HUDEP-2 (cell line): Measurements from ENCODE around the gene RASGEF1C.

Experiments
- DNase-seq, 76 experiments: peaks; one replicate each; lab custom pipeline; 2025; ENCODE audit not compliant: unreplicated experiment in 76 of 76; lab: John Stamatoyannopoulos, UW

Gene RASGEF1C

GRCh38 chr5:180187767-180188166 is 21.2 kb downstream of the RASGEF1C start:
- DNase-seq = no peak

DNA sequence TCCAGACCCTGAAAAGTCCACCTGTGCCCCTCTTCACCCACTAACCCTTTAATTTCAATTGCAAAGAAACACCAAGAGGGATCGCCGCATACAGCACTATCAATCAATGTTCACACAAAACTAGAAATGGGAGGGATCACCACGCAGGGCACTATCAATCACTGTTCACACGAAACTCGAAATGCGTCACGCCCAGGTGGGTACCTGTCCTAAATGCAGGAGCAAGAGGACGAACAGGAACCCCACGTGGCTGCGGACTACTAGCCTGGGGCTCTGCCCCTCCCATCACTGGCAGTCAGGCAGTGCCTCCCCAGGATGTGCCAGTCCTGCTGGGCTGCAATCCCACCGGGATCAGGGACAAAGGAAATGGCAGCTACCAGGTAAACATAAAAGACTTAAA is 28.2 kb downstream of the RASGEF1C start:
- no peak for DNase-seq

- no peak for DNase-seq
These were observed 28.6 kb downstream of the RASGEF1C start for GRCh38 chr5:180180421-180180820.

DNA sequence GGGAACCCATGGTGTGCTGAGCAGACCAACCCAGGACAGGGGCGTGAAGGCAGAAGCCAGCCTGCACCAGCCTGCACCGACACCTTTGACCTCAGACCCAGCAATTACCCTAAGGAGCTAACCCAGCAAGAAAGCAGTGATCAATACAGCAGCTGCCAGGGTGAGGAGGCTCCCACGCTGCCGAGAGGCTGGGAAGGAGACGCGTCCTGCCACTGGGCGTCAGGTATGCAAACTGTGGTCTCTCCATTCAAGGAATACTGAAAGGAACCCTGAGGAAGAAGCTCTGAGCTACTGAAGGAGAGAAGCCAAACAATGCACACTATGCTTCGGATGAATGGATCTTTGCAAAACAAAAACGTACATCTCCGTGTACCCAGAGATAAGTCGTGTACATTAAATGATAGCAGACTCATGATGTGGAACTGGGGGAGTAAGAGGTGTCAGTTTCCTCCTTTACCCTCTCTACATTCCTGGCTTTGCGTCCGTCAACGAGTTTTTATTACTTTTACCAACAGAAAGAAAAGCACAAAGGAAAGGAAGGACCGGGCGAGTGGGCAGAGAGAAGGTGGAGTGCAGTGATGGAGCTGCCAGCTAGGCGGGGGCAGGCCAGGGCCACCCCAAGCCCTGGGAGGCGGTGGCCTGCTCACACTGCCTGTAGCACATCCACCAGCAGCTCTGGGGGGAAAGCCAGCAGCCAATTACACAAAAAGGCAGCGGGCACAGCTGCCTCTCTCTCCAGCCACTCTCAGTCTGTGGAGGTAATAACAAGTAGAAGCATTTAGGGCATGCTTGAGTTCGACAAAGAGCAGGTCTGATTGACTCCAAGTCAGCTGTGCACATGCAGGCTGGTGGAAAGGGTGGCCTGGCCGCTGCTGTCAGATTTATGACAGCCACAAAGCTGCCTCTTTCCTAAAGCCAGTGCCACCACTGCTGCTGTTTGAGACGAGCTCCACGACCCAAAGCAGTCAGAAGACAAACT is 29.3 kb downstream of the RASGEF1C start:
- no peak for DNase-seq

DNA sequence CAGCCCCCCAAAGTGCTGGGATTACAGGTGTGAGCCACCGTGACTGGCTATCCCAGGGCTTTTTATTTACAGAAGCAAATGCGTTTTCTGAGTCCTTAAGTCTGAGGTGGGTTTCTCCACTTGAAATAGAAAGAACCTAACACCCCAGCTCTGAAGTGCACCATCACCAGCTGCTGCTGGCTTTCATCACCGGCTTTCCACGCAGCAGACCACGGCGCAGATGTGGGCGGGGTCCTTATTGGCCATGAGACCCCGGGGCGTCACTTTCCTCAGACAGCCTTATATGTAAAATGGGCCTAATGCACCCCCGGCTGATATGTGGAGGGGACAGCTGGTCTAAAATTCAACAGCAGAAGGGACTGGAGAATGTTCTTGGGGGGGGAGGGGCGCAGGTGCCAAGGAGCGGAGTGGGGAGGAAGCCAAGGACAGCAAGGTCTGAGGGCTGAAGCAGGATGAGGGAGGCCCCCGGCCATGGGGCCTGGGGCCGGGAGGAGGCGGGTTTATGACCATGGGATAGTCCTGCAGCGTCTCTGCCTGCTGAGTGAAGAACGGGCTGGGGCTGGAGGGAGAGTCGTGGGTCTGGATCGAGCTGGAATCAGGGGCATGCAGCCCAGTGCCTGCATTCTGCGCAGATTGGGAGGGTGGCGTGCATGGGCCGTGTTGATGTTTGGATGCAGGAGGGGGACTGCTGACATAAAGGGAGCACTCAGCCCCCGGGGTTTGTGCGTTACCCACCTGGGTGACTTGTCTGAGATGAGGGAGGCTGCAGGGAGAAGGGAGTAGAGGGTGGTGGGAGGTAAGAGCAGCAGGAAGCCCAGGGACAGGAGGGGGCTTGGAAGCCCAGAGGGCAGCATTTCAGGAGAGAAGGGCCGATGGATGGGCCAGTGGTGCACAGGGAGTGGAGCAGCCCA is 30.2 kb downstream of the RASGEF1C start:
- DNase-seq = no peak

- no peak for DNase-seq
These were observed 32.8 kb downstream of the RASGEF1C start for GRCh38 chr5:180176191-180176590.

- no peak for DNase-seq
These were observed 34.0 kb downstream of the RASGEF1C start for GRCh38 chr5:180175015-180175431.

- DNase-seq = no peak
These were observed 34.4 kb downstream of the RASGEF1C start for GRCh38 chr5:180174587-180174972.

GRCh38 chr5:180173875-180174586 is 35.0 kb downstream of the RASGEF1C start:
- no peak for DNase-seq

- DNase-seq = no peak
These were observed 35.8 kb downstream of the RASGEF1C start for GRCh38 chr5:180173198-180173544.

- peak in 5 of 76 experiments; percentile 3 to 28 (median 7) for DNase-seq
These were observed 36.4 kb downstream of the RASGEF1C start for GRCh38 chr5:180172447-180173197.

GRCh38 chr5:180171568-180172094 is 37.4 kb downstream of the RASGEF1C start:
- no peak for DNase-seq

GRCh38 chr5:180170810-180171567 is 38.0 kb downstream of the RASGEF1C start:
- no peak for DNase-seq

DNA sequence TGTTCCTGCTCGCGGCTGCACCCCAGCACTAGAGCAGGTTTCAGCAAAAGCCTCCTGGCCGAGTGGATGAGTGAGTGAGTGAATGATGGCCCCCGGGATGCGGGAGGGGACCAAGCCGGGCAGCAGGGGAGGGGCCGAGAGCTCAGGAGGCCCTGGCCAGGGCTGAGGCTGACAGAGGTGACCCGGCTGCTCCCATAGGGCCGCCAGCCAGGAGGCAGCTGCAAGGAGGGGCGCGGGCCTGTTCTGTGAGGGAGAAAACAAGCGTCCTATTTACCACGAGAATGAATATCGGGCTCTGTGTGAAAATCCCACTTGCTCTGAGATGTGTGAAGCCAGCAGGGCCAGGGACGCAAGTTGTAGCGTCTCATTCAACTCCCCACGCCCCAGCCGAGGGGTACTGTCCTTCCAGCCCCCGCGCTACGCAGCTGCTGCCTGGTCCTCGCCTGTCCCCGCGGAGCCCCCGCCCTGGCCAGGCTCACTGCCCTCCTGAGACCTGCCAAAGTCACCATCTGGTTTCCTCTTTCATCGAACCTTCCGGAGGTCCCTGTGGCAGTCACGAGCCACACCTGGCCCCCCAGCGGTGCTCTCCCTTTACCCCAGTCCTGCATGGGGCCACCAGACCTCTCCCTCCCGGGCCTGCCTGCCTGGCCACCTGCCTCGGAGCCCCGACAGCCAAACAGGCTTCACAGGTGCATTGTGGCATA is 38.8 kb downstream of the RASGEF1C start:
- no peak for DNase-seq

DNA sequence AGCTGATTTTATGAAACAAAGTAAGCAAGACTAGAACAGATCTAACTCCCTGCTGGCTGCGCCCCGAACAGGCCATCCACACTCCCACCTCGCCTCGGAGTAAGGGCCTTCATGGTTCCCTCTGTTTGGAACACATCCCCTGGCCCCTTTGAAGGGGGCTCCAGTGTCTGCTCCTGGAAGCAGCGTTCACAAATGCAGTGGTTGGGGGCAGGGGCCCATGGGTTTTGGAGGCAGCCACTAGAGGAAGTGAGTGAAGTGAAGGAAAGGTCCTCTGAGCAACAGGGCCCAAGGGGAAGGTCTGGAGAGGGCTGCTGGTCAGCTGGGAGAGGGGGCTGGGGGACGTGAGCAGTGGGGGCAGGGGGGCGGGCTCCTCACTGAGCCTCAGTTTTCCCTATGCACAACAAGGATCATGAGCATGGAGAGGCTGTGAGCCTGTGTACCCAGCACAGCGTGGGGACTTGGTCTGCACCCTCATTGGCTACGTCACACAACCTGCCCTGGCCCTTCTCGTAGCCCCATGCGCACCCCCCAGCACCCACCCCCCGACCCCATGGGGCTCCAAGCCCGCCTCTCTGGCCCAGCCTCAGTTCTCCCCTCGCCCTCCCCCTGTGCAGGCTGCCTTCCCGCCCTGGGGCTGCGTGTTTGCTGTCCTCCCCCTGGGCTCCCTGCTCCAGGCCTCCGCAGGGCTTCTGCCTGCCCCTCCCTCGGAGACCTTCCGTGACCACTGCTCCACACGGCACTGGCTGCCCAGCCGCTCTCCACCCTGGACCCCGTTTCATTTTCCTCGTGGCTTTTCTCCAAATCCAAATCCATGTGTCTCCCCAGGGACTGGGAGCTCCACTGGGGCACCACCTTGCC is 39.5 kb downstream of the RASGEF1C start:
- DNase-seq = no peak

DNA sequence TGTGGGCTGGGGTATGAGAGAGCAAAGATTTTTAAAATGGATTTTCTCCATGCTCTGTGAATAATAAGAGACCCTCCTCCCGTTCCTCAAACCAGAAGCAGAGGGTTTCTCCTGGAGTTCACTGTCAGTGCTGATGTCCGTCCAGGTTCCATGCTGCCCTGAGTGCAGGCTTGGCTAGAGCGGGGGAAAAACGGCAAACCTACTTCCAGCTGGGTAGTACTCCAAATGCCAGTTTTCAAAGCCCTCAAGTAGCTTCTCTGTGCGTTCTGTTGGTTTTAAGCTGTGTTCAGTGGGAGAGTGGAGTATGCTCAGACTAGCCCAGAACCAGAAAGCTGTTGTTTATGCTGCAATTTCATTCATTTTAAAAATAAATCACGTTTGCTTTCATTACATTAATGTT is 40.3 kb downstream of the RASGEF1C start:
- DNase-seq = no peak

DNA sequence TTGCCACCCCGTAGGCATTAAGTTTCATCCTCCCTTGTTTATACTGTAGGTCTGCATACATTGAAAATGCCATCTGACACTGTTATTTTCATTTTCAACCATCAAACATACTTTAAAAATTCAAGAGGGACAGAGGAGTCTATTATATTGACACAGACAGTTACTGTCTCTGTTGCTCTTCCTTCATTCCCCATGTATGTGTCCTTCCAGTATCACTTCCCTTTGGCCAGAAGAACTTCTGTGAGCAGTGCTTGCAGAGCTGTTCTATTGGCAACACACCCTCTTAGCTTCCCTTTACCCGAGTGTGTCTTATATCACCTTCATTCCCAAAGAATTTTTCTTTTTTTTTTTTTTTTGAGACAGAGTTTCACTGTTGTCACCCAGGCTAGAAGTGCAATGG is 42.8 kb downstream of the RASGEF1C start:
- no peak for DNase-seq

DNA sequence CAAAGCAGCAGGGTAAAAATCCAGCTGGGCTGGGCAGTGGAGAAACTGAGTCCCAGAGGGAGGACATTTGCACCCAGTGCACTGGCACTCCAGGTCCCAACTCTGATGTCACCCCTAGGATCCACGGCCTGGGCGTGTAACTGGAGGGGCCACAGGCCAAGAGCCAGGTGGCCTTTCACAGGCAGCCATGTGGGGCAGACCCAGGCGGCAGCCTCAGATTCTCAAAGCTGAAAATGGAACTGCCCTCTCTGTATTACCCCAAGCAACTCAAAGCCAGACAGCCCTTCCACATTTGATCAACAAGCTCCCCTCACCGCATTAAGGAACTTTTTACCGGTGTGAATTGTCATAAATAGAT is 46.7 kb downstream of the RASGEF1C start:
- no peak for DNase-seq
